Measurements from ENCODE around the gene ATP11A. TPM values are rescaled to one million over a fixed set of nuclear protein-coding genes. Genes with fewer than 3 reads are reported as not detected.
"Not testable (repeated sequence)": the region's sequence is repeated elsewhere in the genome, so short reads cannot be mapped to it uniquely, and the experiment has no call there.

The ATP11A gene
- total and polyA plus RNA-seq, 10 donors: 2.7 to 91.3 (median 59.1) TPM

DNA sequence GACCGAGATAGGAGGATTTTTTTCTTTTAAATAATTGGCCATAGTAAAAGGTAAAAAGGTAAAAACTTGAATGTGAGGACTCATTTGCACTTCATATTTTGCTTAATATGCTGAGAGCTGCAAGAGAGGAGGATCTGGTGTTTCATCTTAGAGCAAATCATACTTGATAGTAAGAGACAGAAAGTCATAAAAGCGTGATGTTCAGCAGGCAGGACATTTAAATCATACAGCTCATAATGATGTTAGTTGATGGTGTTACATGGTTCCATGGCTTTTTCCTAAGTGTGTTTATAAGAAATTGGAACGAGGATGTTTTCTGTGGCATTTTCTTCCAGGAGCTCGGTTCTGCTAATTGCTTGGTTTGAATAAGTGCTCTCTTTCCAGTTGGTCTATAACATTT, 16.3 kb downstream of the ATP11A start:
- WGBS, 5 donors: 95 to 99% (median 97%) methylated on average over 4 of the region's 4 CpGs
- intact Hi-C loops (cut with DNase I; ENCODE audit: low total_unique reads): no loop called here

DNA sequence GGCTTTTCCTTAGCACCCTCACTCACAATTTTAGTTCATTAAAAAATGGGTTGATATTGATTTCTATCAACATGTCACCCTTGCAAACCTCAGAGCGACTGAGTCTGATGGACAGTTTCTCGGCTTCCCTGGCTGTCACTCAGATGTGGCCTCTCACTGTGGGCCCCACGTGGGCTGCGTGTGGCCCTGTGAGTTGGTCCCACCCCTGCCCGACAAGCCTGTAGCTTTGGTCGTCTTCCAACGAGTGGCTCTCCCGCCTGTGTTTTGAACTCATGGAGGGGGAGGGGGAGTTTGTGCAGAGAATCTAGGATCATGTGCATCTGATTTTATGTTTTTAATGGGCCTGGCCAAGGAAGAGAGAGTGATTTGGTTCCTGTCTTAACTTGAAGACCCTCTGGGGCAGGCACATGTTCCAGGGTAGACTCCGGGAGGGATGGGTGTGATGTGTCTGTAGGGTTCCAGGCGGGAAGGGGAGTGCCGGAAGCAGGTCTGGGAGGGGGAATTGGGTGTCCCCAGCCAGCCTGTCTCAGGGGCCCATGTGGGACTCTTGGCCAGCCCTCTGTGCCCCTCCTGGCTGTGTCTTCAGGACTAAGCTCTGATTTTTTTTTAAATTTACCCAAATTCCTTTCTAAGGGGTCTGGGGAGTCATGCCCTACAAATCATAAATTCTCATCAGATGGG, 18.9 kb downstream of the ATP11A start:
- Histone ChIP-seq H3K4me3 (no peak overlapping the region), H3K27ac (no peak overlapping the region), H3K36me3 (peaks cover 0 to 4% (median 0%) of the 10 kb centered on the region in 6 donors), H3K27me3 (replicated peaks in 1 of 7) (no peaks in the 10 kb centered on the region), H3K9me3 (no peaks in the 10 kb centered on the region), H3K4me1 (peaks cover 9 to 49% (median 33%) of the 10 kb centered on the region in 6 donors)
- peak; percentile 29 for DNase-seq
- intact Hi-C loops (cut with DNase I; ENCODE audit: low total_unique reads): no loop called here
- WGBS, 5 donors: 76 to 87% (median 80%) methylated on average over 11 of the region's 11 CpGs
- TF ChIP-seq, protein P1, sequence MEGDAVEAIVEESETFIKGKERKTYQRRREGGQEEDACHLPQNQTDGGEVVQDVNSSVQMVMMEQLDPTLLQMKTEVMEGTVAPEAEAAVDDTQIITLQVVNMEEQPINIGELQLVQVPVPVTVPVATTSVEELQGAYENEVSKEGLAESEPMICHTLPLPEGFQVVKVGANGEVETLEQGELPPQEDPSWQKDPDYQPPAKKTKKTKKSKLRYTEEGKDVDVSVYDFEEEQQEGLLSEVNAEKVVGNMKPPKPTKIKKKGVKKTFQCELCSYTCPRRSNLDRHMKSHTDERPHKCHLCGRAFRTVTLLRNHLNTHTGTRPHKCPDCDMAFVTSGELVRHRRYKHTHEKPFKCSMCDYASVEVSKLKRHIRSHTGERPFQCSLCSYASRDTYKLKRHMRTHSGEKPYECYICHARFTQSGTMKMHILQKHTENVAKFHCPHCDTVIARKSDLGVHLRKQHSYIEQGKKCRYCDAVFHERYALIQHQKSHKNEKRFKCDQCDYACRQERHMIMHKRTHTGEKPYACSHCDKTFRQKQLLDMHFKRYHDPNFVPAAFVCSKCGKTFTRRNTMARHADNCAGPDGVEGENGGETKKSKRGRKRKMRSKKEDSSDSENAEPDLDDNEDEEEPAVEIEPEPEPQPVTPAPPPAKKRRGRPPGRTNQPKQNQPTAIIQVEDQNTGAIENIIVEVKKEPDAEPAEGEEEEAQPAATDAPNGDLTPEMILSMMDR (IDR thresholded peaks at IDR 0.05 in 8 of 11, conservative IDR thresholded peaks at IDR 0.05 in 3 of 11): no peak
- TF ChIP-seq POLR2AphosphoS5 (IDR thresholded peaks at IDR 0.05) (no peak), POLR2A (IDR thresholded peaks at IDR 0.05) (no peak)

More for the DNA sequence above, 16.3 kb downstream of the ATP11A start:
- Histone ChIP-seq H3K36me3 (peaks cover 0 to 8% (median 0%) of the 10 kb centered on the region in 6 donors), H3K27me3 (replicated peaks in 1 of 7) (no peaks in the 10 kb centered on the region), H3K9me3 (no peaks in the 10 kb centered on the region), H3K4me1 (peaks cover 6 to 46% (median 25%) of the 10 kb centered on the region in 6 donors), H3K27ac (no peak overlapping the region), H3K4me3 (no peak overlapping the region)
- no peak for TF ChIP-seq POLR2A (IDR thresholded peaks at IDR 0.05)
- no peak for TF ChIP-seq POLR2AphosphoS5 (IDR thresholded peaks at IDR 0.05)
- no peak for DNase-seq

DNA sequence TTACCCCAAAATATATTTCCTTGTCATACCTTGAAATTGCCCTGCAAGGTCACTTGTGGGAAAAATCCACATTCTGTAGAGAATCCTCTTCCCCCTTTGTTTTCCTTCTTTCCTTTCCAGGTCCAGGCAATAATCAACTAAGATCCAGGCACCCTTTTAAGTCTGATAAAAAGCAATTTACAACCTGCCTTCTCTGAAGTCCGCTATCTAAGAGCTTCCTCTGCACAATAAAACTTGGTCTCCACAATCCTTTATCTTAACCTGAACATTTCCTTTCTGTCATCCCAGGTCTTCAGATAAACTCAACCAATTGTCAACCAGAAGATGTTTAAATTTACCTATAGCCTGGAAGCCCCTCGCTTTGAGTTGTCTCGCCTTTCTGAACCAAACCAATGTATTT, 19.5 kb downstream of the ATP11A start:
- H3K4me3 ChIP-seq; H3K9me3 ChIP-seq; H3K36me3 ChIP-seq; DNase-seq; H3K27ac ChIP-seq; H3K27me3 ChIP-seq (replicated peaks in 1 of 7); intact Hi-C loops (cut with DNase I; ENCODE audit: low total_unique reads): not testable (repeated sequence)
- WGBS, 5 donors: 95 to 97% (median 96%) methylated on average over 3 of the region's 3 CpGs
- peaks cover 9 to 43% (median 27%) of the 10 kb centered on the region in 6 donors for H3K4me1 ChIP-seq

DNA sequence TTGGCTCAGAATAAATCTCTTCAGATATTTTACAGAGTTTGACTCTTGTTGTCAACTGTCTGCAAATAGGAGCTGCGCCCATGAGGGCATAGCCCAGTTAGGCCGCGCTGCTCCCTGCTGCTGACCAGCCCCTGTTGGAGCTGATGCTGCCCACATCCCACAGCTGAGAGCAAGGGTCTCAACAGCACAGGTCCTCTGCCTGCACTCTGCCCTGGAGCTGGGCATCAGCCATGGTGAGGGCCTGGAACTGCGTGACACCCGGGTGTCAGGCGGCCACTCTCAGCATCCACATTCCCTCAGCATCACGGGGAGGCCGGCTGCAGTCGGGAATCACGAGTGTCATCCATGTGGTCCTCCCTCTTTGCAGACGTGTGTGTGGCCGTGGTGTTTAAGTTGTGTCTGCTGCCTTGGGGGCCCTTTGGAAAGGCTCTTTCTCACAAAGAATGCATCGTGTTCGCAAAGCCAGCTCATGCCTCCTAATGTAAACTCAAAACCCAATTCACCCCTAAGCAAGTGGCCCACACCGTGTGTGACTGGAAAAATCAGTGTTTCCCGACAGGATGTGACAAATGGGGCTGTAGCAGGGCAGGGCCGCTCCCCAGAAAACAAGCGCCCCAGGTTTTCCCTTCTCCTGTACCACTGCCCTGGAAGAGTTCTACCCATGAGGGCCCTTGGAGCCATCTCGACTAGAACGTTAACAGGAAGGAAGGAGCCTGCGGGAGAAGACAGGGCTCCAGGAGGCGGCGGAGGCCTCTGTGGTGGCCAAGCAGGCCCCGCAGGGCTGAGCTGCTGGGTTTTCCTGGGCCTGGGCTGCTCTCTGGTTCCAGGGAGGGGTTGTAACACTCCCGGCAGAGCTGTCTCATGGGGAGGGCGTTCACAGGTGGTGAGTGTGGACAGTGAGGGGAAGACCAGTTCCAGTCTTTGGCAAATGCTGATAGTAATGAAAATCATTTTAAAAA, 20.3 kb downstream of the ATP11A start:
- peak; percentile 63 for DNase-seq
- intact Hi-C loops (cut with DNase I; ENCODE audit: low total_unique reads): no loop called here
- Histone ChIP-seq H3K36me3 (peaks cover 0 to 7% (median 0%) of the 10 kb centered on the region in 6 donors), H3K4me3 (no peak overlapping the region), H3K27me3 (replicated peaks in 1 of 7) (no peaks in the 10 kb centered on the region), H3K9me3 (no peaks in the 10 kb centered on the region), H3K27ac (peak overlapping the region in 3 of 8 donors; percentile 77 to 81 (median 80)), H3K4me1 (peaks cover 7 to 35% (median 24%) of the 10 kb centered on the region in 6 donors)
- WGBS, 5 donors: 87 to 93% (median 89%) methylated on average over 20 to 26 of the region's 26 CpGs
- no peak for TF ChIP-seq POLR2AphosphoS5 (IDR thresholded peaks at IDR 0.05)

DNA sequence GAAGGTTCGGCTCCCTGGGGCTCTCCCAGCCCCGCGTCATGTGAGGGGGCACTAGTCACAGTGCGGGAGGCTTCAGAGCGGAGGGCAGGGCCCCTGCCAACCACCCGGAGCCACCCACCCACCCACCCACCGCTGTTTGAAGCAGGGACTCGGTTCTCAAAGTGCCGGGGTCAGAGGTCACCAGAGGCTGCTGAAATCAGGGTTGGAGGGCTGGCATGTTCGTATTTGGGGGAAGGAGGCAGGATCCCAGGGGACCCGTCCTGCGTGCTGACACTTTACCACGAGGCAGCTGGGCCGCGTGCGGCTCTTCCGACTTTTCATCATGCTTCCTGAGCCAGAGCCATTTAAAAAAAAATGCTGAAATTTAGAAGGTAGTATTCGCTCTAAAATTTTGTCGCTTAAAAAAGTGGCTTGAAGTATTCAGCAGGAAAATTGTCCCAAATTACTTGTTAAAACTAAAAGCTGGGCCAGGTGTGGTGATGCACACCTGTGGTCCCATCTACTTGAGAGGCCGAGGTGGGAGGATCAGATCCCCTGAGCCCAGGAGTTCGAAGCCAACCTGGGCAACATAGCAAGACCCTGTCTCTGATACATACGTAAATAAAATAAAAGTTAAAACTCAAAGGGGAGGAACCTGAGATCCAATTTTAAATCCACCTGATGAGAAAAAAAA, 21.2 kb downstream of the ATP11A start:
- peaks cover 7 to 36% (median 24%) of the 10 kb centered on the region in 6 donors for H3K4me1 ChIP-seq
- no peak for TF ChIP-seq POLR2AphosphoS5 (IDR thresholded peaks at IDR 0.05)
- TF ChIP-seq POLR2A (IDR thresholded peaks at IDR 0.05): no peak
- TF ChIP-seq, protein P1 (IDR thresholded peaks at IDR 0.05 in 8 of 11, conservative IDR thresholded peaks at IDR 0.05 in 3 of 11): no peak
- H3K9me3 ChIP-seq: no peaks in the 10 kb centered on the region
- no peaks in the 10 kb centered on the region for H3K27me3 ChIP-seq (replicated peaks in 1 of 7)
- H3K36me3 ChIP-seq: peaks cover 0 to 7% (median 0%) of the 10 kb centered on the region in 6 donors
- H3K4me3 ChIP-seq: no peak overlapping the region
- 77 to 80% (median 78%) methylated on average over 22 of the region's 22 CpGs for WGBS, 5 donors
- intact Hi-C loops (cut with DNase I; ENCODE audit: low total_unique reads): no loop called here
- peak; percentile 44 for DNase-seq
- peak overlapping the region; percentile 64 to 81 (median 76) for H3K27ac ChIP-seq
